GM20000 (cell line): ENCODE results near the gene ABCD3.
"Not testable (repeated sequence)": the region's sequence is repeated elsewhere in the genome, so short reads cannot be mapped to it uniquely, and the experiment has no call there.

Experiments used
- DNase-seq: peaks from one replicate; pipeline ENCODE4 v3.0.0; 2012; ENCODE audit warnings: low spot score
- CTCF ChIP-seq: IDR thresholded peaks from 2 replicates; pipeline ENCODE4 v1.5.1; 2012; ENCODE audit warnings: mild to moderate bottlenecking, control low read depth; ENCODE audit errors: extremely low read depth, missing control alignments

ABCD3 gene

DNA sequence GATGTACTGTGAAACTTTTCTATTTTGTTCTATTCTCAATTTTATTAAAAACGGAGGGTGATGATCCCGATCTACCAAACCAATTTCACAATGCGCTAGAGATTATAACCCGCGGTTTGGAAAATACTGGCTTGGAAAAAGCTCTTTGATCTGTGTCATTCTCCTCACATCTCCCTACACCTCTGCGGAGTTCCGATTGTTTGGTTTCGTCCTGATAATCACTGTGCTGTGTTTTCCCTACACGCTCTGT is 536 bp upstream of the ABCD3 start:
- TF ChIP-seq CTCF, result no peak
- no peak for DNase-seq

- no peak for DNase-seq
- no peak for TF ChIP-seq CTCF
Measured at GRCh38 chr1:94418664-94419655, 771 bp downstream of the ABCD3 start.

GRCh38 chr1:94422115-94422820 is 4.1 kb downstream of the ABCD3 start:
- no peak for DNase-seq
- TF ChIP-seq CTCF, result no peak

- TF ChIP-seq CTCF, result no peak
- DNase-seq, result no peak
Measured at GRCh38 chr1:94425821-94426484, 7.8 kb downstream of the ABCD3 start.

DNA sequence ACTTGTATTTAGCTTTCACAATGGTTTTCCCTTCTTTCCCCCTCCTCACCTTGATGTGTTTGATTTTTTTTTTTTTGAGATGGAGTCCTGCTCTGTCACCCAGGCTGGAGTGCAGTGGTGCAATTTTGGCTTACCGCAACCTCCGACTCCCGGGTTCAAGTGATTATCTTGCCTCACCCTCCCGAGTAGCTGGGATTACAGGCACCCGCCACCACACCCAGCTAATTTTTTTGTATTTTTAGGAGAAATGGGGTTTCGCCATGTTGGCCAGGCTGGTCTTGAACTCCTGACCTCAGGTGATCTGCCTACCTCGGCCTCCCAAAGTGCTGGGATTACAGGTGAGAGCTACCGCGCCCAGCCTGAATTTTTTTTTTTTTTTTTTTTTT is 8.3 kb downstream of the ABCD3 start:
- DNase-seq, result not testable (repeated sequence)

DNA sequence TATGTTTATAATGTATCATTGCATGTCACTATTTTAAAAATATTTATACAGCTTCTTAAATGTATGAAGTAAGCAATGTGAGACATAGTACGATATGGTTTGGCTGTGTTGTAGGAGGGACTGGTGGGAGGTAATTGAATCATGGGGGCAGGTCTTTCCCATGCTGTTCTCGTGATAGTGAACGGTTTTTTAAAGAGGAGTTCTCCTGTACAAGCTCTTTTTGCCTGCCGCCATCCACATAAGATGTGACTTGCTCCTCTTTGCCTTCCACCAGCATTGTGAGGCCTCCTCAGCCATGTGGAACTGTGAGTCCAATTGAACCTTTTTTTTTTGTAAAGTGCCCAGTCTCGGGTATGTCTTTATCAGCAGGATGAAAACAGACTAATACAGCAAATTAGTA is 10.3 kb downstream of the ABCD3 start:
- DNase-seq, result no peak

GRCh38 chr1:94428927-94429528 is 10.8 kb downstream of the ABCD3 start:
- not testable (repeated sequence) for DNase-seq

More for the DNA sequence above, 10.3 kb downstream of the ABCD3 start:
- no peak for TF ChIP-seq CTCF

DNA sequence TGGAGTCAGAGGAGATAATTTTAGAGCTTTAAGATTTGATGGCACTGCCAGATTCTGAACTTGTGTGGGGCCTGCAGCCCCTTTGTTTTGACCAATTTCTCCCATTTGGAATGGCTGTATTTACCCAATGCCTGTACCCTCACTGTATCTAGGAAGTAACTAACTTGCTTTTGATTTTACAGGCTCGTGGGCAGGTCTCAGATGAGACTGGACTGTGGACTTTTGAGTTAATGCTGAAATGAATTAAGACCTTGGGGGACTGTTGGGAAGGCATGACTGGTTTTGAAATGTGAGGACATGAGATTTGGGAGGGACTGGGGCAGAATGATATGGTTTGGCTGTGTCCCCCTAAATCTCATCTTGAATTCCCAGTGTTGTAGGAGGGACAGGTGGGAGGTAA is 11.9 kb downstream of the ABCD3 start:
- DNase-seq, result not testable (repeated sequence)

DNA sequence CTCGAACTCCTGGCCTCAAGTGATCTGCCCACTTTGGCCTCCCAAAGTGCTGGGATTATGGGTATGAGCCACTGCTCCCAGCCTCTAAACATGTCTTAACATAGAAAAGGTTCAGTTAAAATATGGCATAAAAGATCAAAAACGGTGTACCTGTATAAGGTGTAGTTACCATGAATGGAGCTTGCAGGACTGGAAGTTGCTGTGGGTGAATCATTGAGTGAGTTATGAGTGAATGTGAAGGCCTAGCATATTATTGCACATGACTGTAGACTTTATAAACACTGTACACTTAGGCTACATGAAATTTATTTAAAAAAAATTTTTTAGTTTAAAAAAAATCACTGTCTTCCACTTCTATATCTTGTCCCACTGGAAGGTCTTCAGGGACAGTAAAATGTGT is 15.7 kb downstream of the ABCD3 start:
- DNase-seq, result no peak
- no peak for TF ChIP-seq CTCF
